IMR-90 (cell line): ENCODE results near the gene OVOL1. TPM values are rescaled to one million over a fixed set of nuclear protein-coding genes. Genes with fewer than 3 reads are reported as not detected.

Experiments used
- ATAC-seq: fragments of 200-7000 bp; cut with Tn5 transposase; 2 replicates; pipeline ENCODE4 v1.9.1; 2020; ENCODE audit warnings: low read depth, mild to moderate bottlenecking, moderate library complexity
- BruUV-seq: library from RNA; stranded (reverse); fragments of 400-500 nt; replicated peaks from 2 replicates; lab custom pipeline; 2021; lab: Mats Ljungman, UMichigan
- CTCF ChIA-PET: fragments of 300-600 bp; formaldehyde crosslinking; extraction: SDS; loops from one replicate; lab custom pipeline; 2021; ENCODE audit warnings: antibody characterized with exemption; lab: Yijun Ruan, JAX
- POLR2A ChIA-PET: fragments of 300-600 bp; sonication (Branson Sonifier 250); formaldehyde crosslinking; loops from one replicate; lab custom pipeline; 2022; ENCODE audit warnings: antibody characterized with exemption; ENCODE audit not compliant: unreplicated experiment; lab: Charles Lee
- DNase-seq: peaks from one replicate; pipeline ENCODE4 v3.0.0; 2013
- H2AFZ ChIP-seq: replicated peaks from 2 replicates; pipeline ENCODE3; 2013; ENCODE audit warnings: low read length, mild to moderate bottlenecking; ENCODE audit not compliant: poor library complexity
- H2AK5ac ChIP-seq: 2 replicates; pipeline ENCODE4 v1.6.1; 2013; ENCODE audit warnings: low read depth, low read length, inconsistent platforms
- H2AK9ac ChIP-seq: replicated peaks from 2 replicates; pipeline ENCODE3; 2013; ENCODE audit warnings: mild to moderate bottlenecking, low read depth, low read length, moderate library complexity; ENCODE audit not compliant: poor library complexity
- H2BK120ac ChIP-seq: 2 replicates; pipeline ENCODE4 v1.6.1; 2013; ENCODE audit warnings: low read depth, low read length, inconsistent platforms
- H2BK15ac ChIP-seq: 3 replicates; pipeline ENCODE4 v1.6.1; 2013; ENCODE audit warnings: low read depth, low read length, inconsistent platforms
- H2BK20ac ChIP-seq: 2 replicates; pipeline ENCODE4 v1.6.1; 2013; ENCODE audit warnings: low read depth, mild to moderate bottlenecking, inconsistent platforms, low read length, moderate library complexity
- H2BK5ac ChIP-seq: 2 replicates; pipeline ENCODE4 v1.6.1; 2013; ENCODE audit warnings: mild to moderate bottlenecking, low read depth, low read length, inconsistent platforms; ENCODE audit not compliant: poor library complexity, severe bottlenecking
- H3K14ac ChIP-seq: replicated peaks from 2 replicates; pipeline ENCODE4 v1.6.1; 2013; ENCODE audit warnings: low read depth, low read length, inconsistent platforms
- H3K18ac ChIP-seq: 2 replicates; pipeline ENCODE4 v1.6.1; 2013; ENCODE audit warnings: low read depth, low read length, control low read depth
- H3K23ac ChIP-seq: 2 replicates; pipeline ENCODE4 v1.6.1; 2013; ENCODE audit warnings: low read depth, low read length, inconsistent platforms
- H3K27ac ChIP-seq: 2 replicates; pipeline ENCODE4 v1.5.1; 2013; ENCODE audit warnings: mild to moderate bottlenecking, control low read depth, low read length; ENCODE audit not compliant: insufficient read depth
- H3K27me3 ChIP-seq: 2 replicates; pipeline ENCODE4 v1.6.1; 2013; ENCODE audit warnings: low read length; ENCODE audit not compliant: control insufficient read depth, insufficient read depth
- H3K36me3 ChIP-seq: 2 replicates; pipeline ENCODE4 v1.6.1; 2013; ENCODE audit warnings: low read length, mixed read lengths; ENCODE audit not compliant: control insufficient read depth, insufficient read depth
- H3K4ac ChIP-seq: 2 replicates; pipeline ENCODE4 v1.6.1; 2013; ENCODE audit warnings: low read depth, low read length, inconsistent platforms
- H3K4me1 ChIP-seq: 2 replicates; pipeline ENCODE4 v1.6.1; 2013; ENCODE audit warnings: low read length, mixed read lengths; ENCODE audit not compliant: control insufficient read depth, insufficient read depth
- H3K4me2 ChIP-seq: 2 replicates; pipeline ENCODE4 v1.6.1; 2013; ENCODE audit warnings: low read depth, mild to moderate bottlenecking, control low read depth, low read length, moderate library complexity
- H3K4me3 ChIP-seq: 2 replicates; pipeline ENCODE4 v1.5.1; 2013; ENCODE audit warnings: low read depth, mild to moderate bottlenecking, control low read depth, low read length, moderate library complexity; ENCODE audit not compliant: insufficient read depth
- H3K56ac ChIP-seq: 2 replicates; pipeline ENCODE4 v1.6.1; 2013; ENCODE audit warnings: low read length, inconsistent platforms; ENCODE audit not compliant: insufficient read depth; ENCODE audit errors: extremely low read depth
- H3K79me1 ChIP-seq, 2 experiments: 2 replicates each; pipeline ENCODE4 v1.6.1; 2013; ENCODE audit warnings: low read length in 2 of 2, inconsistent platforms in 1 of 2, low read depth in 1 of 2
- H3K9ac ChIP-seq: 2 replicates; pipeline ENCODE4 v1.6.1; 2013; ENCODE audit warnings: low read depth, low read length, control low read depth
- H3K9me1 ChIP-seq: 2 replicates; pipeline ENCODE4 v1.6.1; 2013; ENCODE audit warnings: low read length, inconsistent platforms; ENCODE audit not compliant: insufficient read depth
- H3K9me3 ChIP-seq: 2 replicates; pipeline ENCODE4 v1.6.1; 2013; ENCODE audit warnings: low read length; ENCODE audit not compliant: control insufficient read depth, insufficient read depth
- H4K20me1 ChIP-seq: 2 replicates; pipeline ENCODE4 v1.6.1; 2013; ENCODE audit warnings: low read length, inconsistent platforms; ENCODE audit not compliant: insufficient read depth
- H4K5ac ChIP-seq: 2 replicates; pipeline ENCODE4 v1.6.1; 2013; ENCODE audit warnings: mild to moderate bottlenecking, low read depth, low read length, control low read depth
- H4K8ac ChIP-seq, 2 experiments: 2 replicates each; pipeline ENCODE4 v1.6.1; 2013; ENCODE audit warnings: low read depth in 2 of 2, low read length in 2 of 2, control low read depth in 1 of 2, inconsistent platforms in 1 of 2
- H4K91ac ChIP-seq: 2 replicates; pipeline ENCODE4 v1.6.1; 2013; ENCODE audit warnings: low read depth, low read length, inconsistent platforms; ENCODE audit not compliant: insufficient read depth
- BHLHE40 ChIP-seq: fragments of 150-350 bp; IDR thresholded peaks from 2 replicates; pipeline ENCODE4 v1.6.1; 2016; ENCODE audit warnings: mild to moderate bottlenecking, low read depth, low read length
- CEBPB ChIP-seq: IDR thresholded peaks from 2 replicates; pipeline ENCODE4 v1.6.1; 2012; ENCODE audit warnings: low read depth, low read length, improper control_type of control experiment
- CHD1 ChIP-seq: IDR thresholded peaks from 2 replicates; pipeline ENCODE4 v1.6.1; 2012; ENCODE audit warnings: low read depth, low read length, improper control_type of control experiment
- CTCF ChIP-seq: conservative IDR thresholded peaks from 2 replicates; pipeline ENCODE4 v1.5.1; 2012; ENCODE audit warnings: mild to moderate bottlenecking, low read depth, low read length, improper control_type of control experiment
- MAFK ChIP-seq: IDR thresholded peaks from 2 replicates; pipeline ENCODE4 v1.6.1; 2012; ENCODE audit warnings: low read depth, low read length, improper control_type of control experiment
- MXI1 ChIP-seq: IDR thresholded peaks from 2 replicates; pipeline ENCODE4 v1.6.1; 2012; ENCODE audit warnings: low read depth, mild to moderate bottlenecking, low read length, moderate library complexity, borderline replicate concordance
- RAD21 ChIP-seq: IDR thresholded peaks from 2 replicates; pipeline ENCODE4 v1.6.1; 2012; ENCODE audit warnings: low read length, improper control_type of control experiment
- RFX5 ChIP-seq: IDR thresholded peaks from 2 replicates; pipeline ENCODE4 v1.8.0; 2012; ENCODE audit warnings: low read depth, mild to moderate bottlenecking, low read length, moderate library complexity
- SMC3 ChIP-seq: fragments of 150-350 bp; IDR thresholded peaks from 2 replicates; pipeline ENCODE4 v1.6.1; 2016; ENCODE audit warnings: low read depth, mild to moderate bottlenecking, antibody characterized with exemption, low read length, moderate library complexity
- WGBS, 2 experiments: methylation state at CpG; one replicate each; pipeline versions ENCODE4 v1.1.5 to v1.1.7; 2013; ENCODE audit warnings: missing lambda C conversion rate in 2 of 2; ENCODE audit not compliant: insufficient read length in 1 of 2; ENCODE audit errors: extremely low coverage in 2 of 2; 5-methylcytosine and 5-hydroxymethylcytosine counted together
- dilution Hi-C: fragments of 300-500 bp; cut with HindIII; formaldehyde crosslinking; loops from one replicate; pipeline ENCODE4 v1.14.3; 2018; ENCODE audit warnings: low sequenced_read_pairs; ENCODE audit not compliant: unreplicated experiment
- in situ Hi-C: fragments of 300-500 bp; cut with MboI; formaldehyde crosslinking; loops from 3 replicates; pipeline ENCODE4 v1.14.3; 2019; ENCODE audit warnings: low sequenced_read_pairs, inconsistent platforms, mixed read lengths
- intact Hi-C: fragments of 100-400 bp; cut with micrococcal nuclease; formaldehyde crosslinking; loops from 2 replicates; pipeline ENCODE4 v1.10.0; 2022
- polyA plus RNA-seq, 3 experiments: library from polyadenylated mRNA; depleted of rRNA; stranded (reverse); fragments of >200 nt; gene quantifications; 2 replicates each; pipeline ENCODE4 v1.2.3, GENCODE V29; 2012; ENCODE audit warnings: low replicate concordance in 1 of 3
- total RNA-seq: library from RNA; depleted of rRNA; stranded (reverse); fragments of >200 nt; gene quantifications from 2 replicates; pipeline ENCODE4 v1.2.3, GENCODE V29; 2012

OVOL1 gene
- total and polyA plus RNA-seq, 2 of the 4 experiments (the other 2 are of a cell fraction), result not detected

DNA sequence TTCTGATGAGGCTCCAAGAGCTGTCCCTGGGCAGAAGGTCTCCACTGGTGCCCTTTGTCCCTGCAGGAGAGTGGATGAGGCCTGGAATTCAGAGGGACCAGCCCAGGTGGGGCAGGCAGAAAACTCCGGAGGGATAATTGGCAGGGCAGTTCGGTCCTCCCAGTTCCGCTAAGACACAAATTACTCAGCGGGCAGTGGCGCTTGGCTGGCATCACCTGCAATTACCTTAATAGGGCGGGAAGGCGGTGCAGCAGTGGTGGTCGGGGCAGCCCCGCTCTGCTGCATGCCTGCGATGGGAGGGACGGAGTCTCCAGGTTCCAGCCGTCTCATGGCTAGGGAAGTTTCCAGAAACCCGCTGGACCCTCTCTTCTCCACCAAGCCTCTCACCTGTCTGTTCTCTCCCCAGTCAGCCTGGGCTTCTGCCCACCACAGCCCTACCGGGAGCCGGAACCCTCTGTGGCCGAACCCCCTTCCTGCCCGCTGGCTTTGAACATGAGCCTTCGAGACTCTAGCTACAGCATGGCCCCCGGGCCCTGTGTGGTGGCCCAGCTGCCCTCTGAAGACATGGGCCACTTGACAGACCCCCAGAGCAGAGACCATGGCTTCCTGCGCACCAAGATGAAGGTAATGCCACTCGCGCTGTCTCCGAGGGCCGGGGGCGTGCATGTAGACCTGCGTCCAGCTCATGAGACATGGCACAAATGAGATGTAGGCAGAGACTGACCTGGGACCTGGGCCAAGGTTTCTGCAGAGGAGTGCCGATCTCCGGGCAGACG lies 7.0 kb downstream of the OVOL1 start:
- H2AK5ac ChIP-seq, result no peak overlapping the region
- no peak overlapping the region for H3K23ac ChIP-seq
- no peak overlapping the region for H2AK9ac ChIP-seq
- ATAC-seq (no peak), DNase-seq (no peak)
- no peak overlapping the region for H2BK15ac ChIP-seq
- H3K4me1 ChIP-seq, result peaks cover 5% of the 10 kb centered on the region; the same call in 1 of the 2 replicates
- H3K9me1 ChIP-seq, result no peaks in the 10 kb centered on the region
- no peak overlapping the region for H3K4me3 ChIP-seq
- no peak overlapping the region for H3K18ac ChIP-seq
- no peaks in the 10 kb centered on the region for H4K20me1 ChIP-seq
- no peak overlapping the region for H3K4me2 ChIP-seq
- H2BK5ac ChIP-seq, result no peak overlapping the region
- TF ChIP-seq CTCF, result no peak
- no peak for TF ChIP-seq MXI1
- TF ChIP-seq MAFK, result no peak
- no peak for TF ChIP-seq SMC3
- TF ChIP-seq BHLHE40, result no peak
- TF ChIP-seq CHD1, result no peak
- no peak for TF ChIP-seq RAD21
- TF ChIP-seq CEBPB, result no peak
- no peak for TF ChIP-seq RFX5
- peaks cover 75% of the 10 kb centered on the region for H3K27me3 ChIP-seq
- no TSS peak for BruUV-seq
- no peak overlapping the region for H3K4ac ChIP-seq
- H3K14ac ChIP-seq, result no peak overlapping the region
- intact Hi-C loops (no loop called here), in situ Hi-C loops (no loop called here), dilution Hi-C loops (no loop called here)
- H2BK20ac ChIP-seq, result no peak overlapping the region
- no peak overlapping the region for H3K27ac ChIP-seq
- POLR2A ChIA-PET, result no interaction called here
- H4K91ac ChIP-seq, result no peak overlapping the region
- H3K9ac ChIP-seq, result no peak overlapping the region
- no peak overlapping the region for H4K5ac ChIP-seq
- H3K79me1 ChIP-seq, result no peaks in the 10 kb centered on the region
- no peaks in the 10 kb centered on the region for H3K9me3 ChIP-seq
- H3K56ac ChIP-seq, result no peak overlapping the region
- H4K8ac ChIP-seq, result no peak overlapping the region
- no peak overlapping the region for H2BK120ac ChIP-seq
- 92% methylated on average over 14 of the region's 29 CpGs; no CpG with 5 or more reads in 1 of the 2 experiments for WGBS, 2 experiments
- no peak overlapping the region for H2AFZ ChIP-seq
- CTCF ChIA-PET, result no interaction called here
- H3K36me3 ChIP-seq, result no peaks in the 10 kb centered on the region
